Tracheal epithelial cell (primary cell): ENCODE data around the gene OTOR. TPM values are rescaled to one million over a fixed set of nuclear protein-coding genes. Genes with fewer than 3 reads are reported as not detected.

Source experiments
- total RNA-seq: library from RNA; depleted of rRNA; stranded (reverse); fragments of >200 nt; gene quantifications from 2 replicates; pipeline ENCODE4 v1.2.1, GENCODE V29; 2014

The OTOR gene
- total RNA-seq: not detected in 2 replicates

DNA sequence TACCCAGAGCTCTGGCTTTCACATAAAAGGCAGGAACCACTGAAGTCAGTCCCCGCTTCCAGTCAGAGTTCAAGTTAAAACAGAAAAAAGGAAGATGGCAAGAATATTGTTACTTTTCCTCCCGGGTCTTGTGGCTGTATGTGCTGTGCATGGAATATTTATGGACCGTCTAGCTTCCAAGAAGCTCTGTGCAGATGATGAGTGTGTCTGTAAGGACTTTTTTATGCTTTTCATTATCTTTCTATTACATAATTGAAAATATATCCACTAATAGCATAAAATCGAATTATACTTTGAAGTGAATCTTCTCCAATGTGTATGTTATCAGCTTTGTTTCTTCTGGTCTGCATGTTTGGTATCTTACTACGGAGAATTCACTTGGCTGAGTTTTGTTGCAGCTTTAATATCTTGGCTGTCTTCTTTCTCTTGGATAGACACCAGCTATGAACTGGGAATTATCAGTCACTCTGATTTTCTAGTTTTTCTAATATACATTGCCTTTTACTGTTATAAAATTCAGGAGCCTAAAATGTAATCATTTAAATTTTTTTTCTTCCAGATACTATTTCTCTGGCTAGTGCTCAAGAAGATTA is at the start of gene OTOR:
Gene OTOR, plus strand, starts transcription at position 51 of the 593 bp plus-strand sequence. Its CDS starts 44 bp downstream, at position 95.

DNA sequence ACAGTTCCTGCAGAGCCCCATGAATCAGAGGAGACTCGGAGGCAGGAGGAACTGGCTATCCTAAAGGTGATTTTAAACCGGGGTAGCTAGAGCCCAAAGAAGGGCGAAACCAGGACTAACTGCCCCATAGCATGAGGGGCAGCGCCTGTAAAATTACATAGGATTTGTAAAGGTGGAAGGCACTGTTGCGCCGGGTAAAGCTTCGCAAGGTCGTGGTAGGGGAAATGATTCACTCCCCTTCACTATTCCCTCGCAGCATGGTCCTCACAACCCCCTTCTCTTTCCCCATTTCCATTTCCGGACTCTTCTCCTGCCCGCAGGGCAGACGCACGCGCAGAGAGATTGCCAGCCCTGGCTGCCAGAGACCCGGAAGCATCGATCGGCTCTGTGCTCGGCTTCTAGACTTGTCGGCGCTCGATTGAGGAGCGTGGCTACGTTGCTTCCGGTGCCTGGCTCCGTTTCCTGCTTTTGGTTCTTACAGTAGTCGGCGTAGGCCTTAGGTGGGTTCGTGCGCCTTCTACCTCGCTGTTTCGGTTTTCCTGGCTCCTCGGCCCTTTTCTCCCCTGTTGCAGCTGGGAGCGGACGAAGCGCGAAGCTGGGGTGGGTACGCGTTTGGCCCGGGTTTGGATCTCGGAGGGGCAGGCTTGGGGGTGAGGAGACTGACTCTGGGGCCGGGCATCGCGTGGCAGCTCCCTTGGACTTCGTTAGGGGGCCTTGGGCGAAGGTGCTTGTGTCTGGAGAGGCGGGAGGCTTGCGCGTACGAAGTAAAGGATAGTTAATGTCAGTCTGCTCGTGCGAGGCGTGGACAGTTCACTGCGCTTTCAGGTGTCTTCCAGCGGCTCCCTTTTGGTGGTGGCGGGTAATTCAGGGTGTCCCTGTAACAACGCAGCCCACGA is 18.3 kb upstream of the OTOR start, which contains the start of gene SNRPB2:
Gene SNRPB2, plus strand, starts transcription at position 462 of the 896 bp plus-strand sequence. CDS start 1,677 bp downstream, outside the sequence.

Other genes starting within 250 kb of the OTOR start
- gene KIF16B, start 174.9 kb upstream of the OTOR start, total RNA-seq: 16.1 and 17.9 TPM in 2 replicates
- 42.2 and 46.7 TPM in 2 replicates for gene SNRPB2, start 18.3 kb upstream of the OTOR start, total RNA-seq